GM19372 (cell line): ENCODE results near the gene CDK19.
"Not testable (repeated sequence)": the region's sequence is repeated elsewhere in the genome, so short reads cannot be mapped to it uniquely, and the experiment has no call there.

Experiments used
- ATAC-seq: cut with Tn5 transposase; IDR thresholded peaks from one replicate; pipeline ENCODE4 v1.9.1; 2021; ENCODE audit warnings: mild to moderate bottlenecking, low read depth, moderate library complexity; ENCODE audit not compliant: unreplicated experiment

CDK19 gene

GRCh38 chr6:110815411-110816409 is at the start of gene CDK19:
TSS of gene CDK19 (minus strand) at chr6:110815469. CDS start at chr6:110815136, 333 bp downstream.
- peak; percentile 68 for ATAC-seq

- ATAC-seq: no peak
Measured at GRCh38 chr6:110864824-110865223, 49.6 kb upstream of the CDK19 start.

GRCh38 chr6:110859335-110859792 is 44.1 kb upstream of the CDK19 start:
- ATAC-seq: no peak

GRCh38 chr6:110858562-110859214 is 43.4 kb upstream of the CDK19 start:
- no peak for ATAC-seq

GRCh38 chr6:110858016-110858415 is 42.7 kb upstream of the CDK19 start:
- no peak for ATAC-seq

GRCh38 chr6:110856296-110856695 is 41.0 kb upstream of the CDK19 start:
- no peak for ATAC-seq

- ATAC-seq: no peak
Measured at GRCh38 chr6:110853754-110854477, 38.6 kb upstream of the CDK19 start.

- no peak for ATAC-seq
Measured at GRCh38 chr6:110852773-110853172, 37.5 kb upstream of the CDK19 start.

- no peak for ATAC-seq
Measured at GRCh38 chr6:110849781-110850180, 34.5 kb upstream of the CDK19 start.

GRCh38 chr6:110841266-110841665 is 26.0 kb upstream of the CDK19 start:
- ATAC-seq: no peak

- not testable (repeated sequence) for ATAC-seq
Measured at GRCh38 chr6:110835751-110836150, 20.5 kb upstream of the CDK19 start.

GRCh38 chr6:110833831-110834230 is 18.6 kb upstream of the CDK19 start:
- no peak for ATAC-seq

GRCh38 chr6:110831405-110831804 is 16.1 kb upstream of the CDK19 start:
- ATAC-seq: no peak

- ATAC-seq: no peak
Measured at GRCh38 chr6:110828396-110828795, 13.1 kb upstream of the CDK19 start.

- ATAC-seq: no peak
Measured at GRCh38 chr6:110826236-110827129, 11.2 kb upstream of the CDK19 start.

GRCh38 chr6:110823146-110823545 is 7.9 kb upstream of the CDK19 start:
- ATAC-seq: no peak

- no peak for ATAC-seq
Measured at GRCh38 chr6:110822249-110822648, 7.0 kb upstream of the CDK19 start.

- ATAC-seq: no peak
Measured at GRCh38 chr6:110816677-110817076, 1.4 kb upstream of the CDK19 start.

- ATAC-seq: no peak
Measured at GRCh38 chr6:110815015-110815410, 256 bp downstream of the CDK19 start.
